Lower leg skin (tissue), 4 donors: ENCODE results near the gene PEAK1. TPM values are rescaled to one million over a fixed set of nuclear protein-coding genes. Genes with fewer than 3 reads are reported as not detected.

Experiments used
- DNase-seq, 2 donors: peaks; one replicate each; pipeline ENCODE4 v3.0.0-alpha.2; 2019; ENCODE audit warnings: low spot score in 2 of 2
- H3K4me3 ChIP-seq: fragments of 200-600 bp; sonication (generic); 2 replicates; pipeline ENCODE4 v1.5.1; 2017; ENCODE audit warnings: mild to moderate bottlenecking, low read depth; ENCODE audit not compliant: poor library complexity, severe bottlenecking
- CTCF ChIP-seq, 3 donors: fragments of 450-650 bp; IDR thresholded peaks; one replicate each; pipeline ENCODE4 v1.5.1; 2016; ENCODE audit warnings: antibody characterized with exemption in 3 of 3, mild to moderate bottlenecking in 3 of 3, moderate library complexity in 2 of 3
- POLR2A ChIP-seq, 2 donors: fragments of 450-650 bp; IDR thresholded peaks; one replicate each; pipeline ENCODE4 v1.6.1; 2016 to 2017; ENCODE audit warnings: antibody characterized with exemption in 2 of 2, mild to moderate bottlenecking in 1 of 2, moderate library complexity in 1 of 2
- WGBS, 2 donors: methylation state at CpG; one replicate each; pipeline ENCODE4 v1.1.5; 2018; 5-methylcytosine and 5-hydroxymethylcytosine counted together
- intact Hi-C: fragments of 100-400 bp; cut with DNase I; formaldehyde crosslinking; loops from one replicate; pipeline ENCODE4 v1.15.0; 2023; ENCODE audit warnings: low total_unique reads
- total RNA-seq, 4 donors: library from RNA; depleted of rRNA; stranded (reverse); fragments of >200 nt; gene quantifications; one replicate each; pipeline ENCODE4 v1.1.0, GENCODE V29; 2016

PEAK1 gene
- total RNA-seq, 4 donors from 2014 or later = 23.4 to 38.2 (median 31.0) TPM

GRCh38 chr15:77057685-77058084, 362.2 kb downstream of the PEAK1 start:
- WGBS, 2 donors = 82 to 91% methylated on average over 4 of the region's 4 CpGs
- no peak for DNase-seq
- TF ChIP-seq CTCF (IDR thresholded peaks at IDR 0.05) (no peak), POLR2A (IDR thresholded peaks at IDR 0.05) (no peak)
- H3K4me3 ChIP-seq = no peak overlapping the region
- intact Hi-C loops = no loop called here

- intact Hi-C loops = no loop called here
- H3K4me3 ChIP-seq = no peak overlapping the region
- 91 to 97% methylated on average over 1 of the region's 1 CpG for WGBS, 2 donors
Observed at GRCh38 chr15:77057072-77057471, 362.8 kb downstream of the PEAK1 start.

GRCh38 chr15:77053709-77054108, 366.2 kb downstream of the PEAK1 start:
- WGBS, 2 donors = 94 to 97% methylated on average over 2 of the region's 2 CpGs
- no peak for TF ChIP-seq POLR2A (IDR thresholded peaks at IDR 0.05)
- TF ChIP-seq CTCF (IDR thresholded peaks at IDR 0.05) = no peak
- no peak overlapping the region for H3K4me3 ChIP-seq
- no peak for DNase-seq
- intact Hi-C loops = no loop called here

More at GRCh38 chr15:77057072-77057471, 362.8 kb downstream of the PEAK1 start:
- DNase-seq = no peak
- no peak for TF ChIP-seq POLR2A (IDR thresholded peaks at IDR 0.05)
- TF ChIP-seq CTCF (IDR thresholded peaks at IDR 0.05) = no peak

GRCh38 chr15:77052556-77052955, 367.3 kb downstream of the PEAK1 start:
- 42 to 65% methylated on average over 2 of the region's 2 CpGs for WGBS, 2 donors
- no peak for DNase-seq
- TF ChIP-seq CTCF (IDR thresholded peaks at IDR 0.05) (no peak), POLR2A (IDR thresholded peaks at IDR 0.05) (no peak)
- intact Hi-C loops = no loop called here
- no peak overlapping the region for H3K4me3 ChIP-seq

Other genes with a start within 250 kb of the PEAK1 start
- 10 to 100 TPM; 16.8 to 28.1 (median 22.5) TPM for gene HMG20A, start 784 bp upstream of the PEAK1 start, total RNA-seq
- 1 to 10 TPM in 2 of 4 donors, under 1 TPM in 2; 0.42 to 4.4 (median 1.5) TPM for gene LINGO1, start 212.8 kb upstream of the PEAK1 start, total RNA-seq